Endodermal cell (in vitro differentiated cells): ENCODE results near the gene NOP14. TPM values are rescaled to one million over a fixed set of nuclear protein-coding genes. Genes with fewer than 3 reads are reported as not detected.

Experiments
- DNase-seq: peaks from one replicate; pipeline ENCODE4 v3.0.0-alpha.2; 2017
- H3K27ac ChIP-seq: 2 replicates; pipeline ENCODE4 v1.5.1; 2013; ENCODE audit warnings: mild to moderate bottlenecking, low read depth, low read length, moderate library complexity
- H3K27me3 ChIP-seq: 2 replicates; pipeline ENCODE4 v1.6.1; 2013; ENCODE audit warnings: mild to moderate bottlenecking, low read length, moderate library complexity; ENCODE audit not compliant: insufficient read depth, control insufficient read depth, poor library complexity, severe bottlenecking
- H3K36me3 ChIP-seq: 2 replicates; pipeline ENCODE4 v1.7.0; 2013; ENCODE audit warnings: mild to moderate bottlenecking, low read length, moderate library complexity; ENCODE audit not compliant: control insufficient read depth, insufficient read depth
- H3K4me1 ChIP-seq: one replicate; pipeline ENCODE4 v1.7.0; 2013; ENCODE audit warnings: low read length; ENCODE audit not compliant: control insufficient read depth, insufficient read depth
- H3K4me3 ChIP-seq: 2 replicates; pipeline ENCODE4 v1.5.1; 2013; ENCODE audit warnings: mild to moderate bottlenecking, low read length, moderate library complexity
- H3K9ac ChIP-seq: 2 replicates; pipeline ENCODE4 v1.6.1; 2013; ENCODE audit warnings: mild to moderate bottlenecking, low read length, moderate library complexity; ENCODE audit not compliant: poor library complexity, severe bottlenecking; ENCODE audit errors: extremely low read depth
- H3K9me3 ChIP-seq: 2 replicates; pipeline ENCODE4 v1.6.1; 2013; ENCODE audit warnings: mild to moderate bottlenecking, low read length, moderate library complexity; ENCODE audit not compliant: control insufficient read depth
- H3K27ac Mint-ChIP-seq: 2 replicates; pipeline ENCODE4 v1.8.0; 2020; ENCODE audit warnings: mixed read lengths
- H3K27me3 Mint-ChIP-seq: 2 replicates; pipeline ENCODE4 v1.8.0; 2021; ENCODE audit warnings: mild to moderate bottlenecking, mixed read lengths; ENCODE audit not compliant: insufficient read depth
- H3K36me3 Mint-ChIP-seq: 2 replicates; pipeline ENCODE4 v1.8.0; 2020; ENCODE audit warnings: low read depth, mixed read lengths
- H3K4me1 Mint-ChIP-seq: 2 replicates; pipeline ENCODE4 v1.8.0; 2020; ENCODE audit warnings: mixed read lengths
- H3K4me3 Mint-ChIP-seq: 2 replicates; pipeline ENCODE4 v1.8.0; 2020; ENCODE audit warnings: mild to moderate bottlenecking, moderate library complexity, mixed read lengths
- H3K9me3 Mint-ChIP-seq: 2 replicates; pipeline ENCODE4 v1.8.0; 2020; ENCODE audit warnings: mild to moderate bottlenecking, mixed read lengths
- CTCF ChIP-seq: fragments of 200-600 bp; sonication (generic); conservative IDR thresholded peaks from 2 replicates; pipeline ENCODE4 v1.5.0; 2021; ENCODE audit warnings: antibody characterized with exemption, mild to moderate bottlenecking
- WGBS, 2 experiments: methylation state at CpG; one replicate each; pipeline versions ENCODE4 v1.1.5 to v1.1.7; 2013; ENCODE audit warnings: missing lambda C conversion rate in 2 of 2, mixed read lengths in 1 of 2; ENCODE audit not compliant: insufficient coverage in 1 of 2, insufficient read length in 1 of 2; 5-methylcytosine and 5-hydroxymethylcytosine counted together
- total RNA-seq, 2 donors: library from RNA; stranded (reverse); fragmentation: NEBNext Ultra II Directional in 1 of 2; extraction: Animal tissue kit (Norgen Biotek cat#: 25700) in 1 of 2; gene quantifications; 2 replicates in 1 of 2; 3 replicates in 1 of 2; pipeline ENCODE4 v1.2.1, GENCODE V29; 2021

The NOP14 gene
- total RNA-seq, 2 donors from 2014 or later = 23.0 to 31.9 TPM

- WGBS, 2 experiments = 94 to 97% methylated on average over 7 to 18 of the region's 18 CpGs
- Histone ChIP-seq H3K9me3 (no peaks in the 10 kb centered on the region), H3K27me3 (no peaks in the 10 kb centered on the region), H3K27ac (no peak overlapping the region), H3K36me3 (peaks cover 37% of the 10 kb centered on the region), H3K4me3 (no peak overlapping the region), H3K4me1 (peaks cover 15% of the 10 kb centered on the region), H3K9ac (no peak overlapping the region)
- Mint-ChIP-seq H3K4me3 (peak overlapping the region; percentile 75), H3K27me3 (no peaks in the 10 kb centered on the region), H3K4me1 (peaks cover 25% of the 10 kb centered on the region), H3K27ac (peak overlapping the region; percentile 48), H3K9me3 (no peaks in the 10 kb centered on the region), H3K36me3 (peaks cover 29% of the 10 kb centered on the region)
- no peak for TF ChIP-seq CTCF
- DNase-seq = no peak
Measured at GRCh38 chr4:2932321-2932950, 30.8 kb downstream of the NOP14 start.

- DNase-seq = peak; percentile 83
- Histone ChIP-seq H3K9ac (no peak overlapping the region), H3K27me3 (no peaks in the 10 kb centered on the region), H3K4me3 (no peak overlapping the region), H3K9me3 (no peaks in the 10 kb centered on the region), H3K27ac (no peak overlapping the region), H3K4me1 (peaks cover 9% of the 10 kb centered on the region), H3K36me3 (peaks cover 45% of the 10 kb centered on the region)
- Mint-ChIP-seq H3K27ac (peak overlapping the region; percentile 48), H3K9me3 (no peaks in the 10 kb centered on the region), H3K36me3 (peaks cover 28% of the 10 kb centered on the region), H3K4me3 (peak overlapping the region; percentile 75), H3K27me3 (no peaks in the 10 kb centered on the region), H3K4me1 (peaks cover 18% of the 10 kb centered on the region)
- WGBS, 2 experiments = 92 to 96% methylated on average over 24 to 38 of the region's 38 CpGs
- peak; percentile 50 for TF ChIP-seq CTCF
Measured at GRCh38 chr4:2931512-2932301, 31.5 kb downstream of the NOP14 start.

GRCh38 chr4:2930758-2931511 lies 32.3 kb downstream of the NOP14 start:
- no peaks in the 10 kb centered on the region for H3K27me3 Mint-ChIP-seq
- no peak overlapping the region for H3K27ac ChIP-seq
- H3K4me1 ChIP-seq = peaks cover 1% of the 10 kb centered on the region
- TF ChIP-seq CTCF = peak; percentile 69
- WGBS, 2 experiments = 95 to 96% methylated on average over 31 to 34 of the region's 34 CpGs
- DNase-seq = peak; percentile 69
- H3K27ac Mint-ChIP-seq = no peak overlapping the region
- peaks cover 36% of the 10 kb centered on the region for H3K36me3 Mint-ChIP-seq
- H3K9ac ChIP-seq = no peak overlapping the region
- H3K9me3 Mint-ChIP-seq = no peaks in the 10 kb centered on the region
- no peak overlapping the region for H3K4me3 Mint-ChIP-seq
- peaks cover 52% of the 10 kb centered on the region for H3K36me3 ChIP-seq
- H3K4me3 ChIP-seq = no peak overlapping the region
- no peaks in the 10 kb centered on the region for H3K27me3 ChIP-seq
- H3K4me1 Mint-ChIP-seq = peaks cover 10% of the 10 kb centered on the region
- H3K9me3 ChIP-seq = no peaks in the 10 kb centered on the region
